Measurements from ENCODE around the gene CDK14. TPM values are rescaled to one million over a fixed set of nuclear protein-coding genes. Genes with fewer than 3 reads are reported as not detected.
A peak's percentile ranks its signal among the peaks of the same experiment; 100 is the strongest.

The CDK14 gene
- total and polyA plus RNA-seq, 2 donors (not counting 1 experiment from before 2014, with no cell fraction given), result 23.6 to 41.1 TPM

DNA sequence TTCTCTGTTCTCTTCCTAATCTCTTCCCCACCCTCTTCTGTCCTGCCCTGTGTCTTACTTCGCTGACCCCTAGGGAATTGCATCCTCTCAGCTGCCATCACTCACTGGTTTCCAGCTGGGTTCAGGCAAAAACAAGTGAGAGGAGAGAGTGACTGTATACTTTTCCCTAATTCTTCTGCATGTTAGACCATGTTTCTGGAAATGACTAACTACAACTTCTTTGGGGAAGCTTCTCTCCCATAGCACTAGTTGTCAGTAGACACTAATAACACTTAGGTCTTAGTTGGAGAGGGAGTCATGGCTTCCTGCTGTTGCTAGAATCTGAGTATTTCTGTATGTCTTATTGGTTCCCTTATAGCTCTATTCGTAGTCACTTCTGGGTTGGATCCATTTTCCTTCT lies 369.1 kb downstream of the CDK14 start:
- Histone ChIP-seq H3K9me3 (ENCODE audit: control insufficient read depth, insufficient read depth, low read depth, low read length) (no peaks in the 10 kb centered on the region), H3K4me3 (replicated peaks in 1 of 4; ENCODE audit: control extremely low read depth in 1 of 4, insufficient read depth in 1 of 4, low read depth in 3 of 4, low read length in 4 of 4) (no peak overlapping the region), H3K36me3 (ENCODE audit: control insufficient read depth, insufficient read depth, low read length) (no peaks in the 10 kb centered on the region), H4K20me1 (ENCODE audit: control insufficient read depth, extremely low read depth, insufficient read depth, low read length) (no peaks in the 10 kb centered on the region), H2AFZ (ENCODE audit: low read length) (no peak overlapping the region), H3K9ac (ENCODE audit: insufficient read depth, low read length) (no peak overlapping the region), H3K4me2 (ENCODE audit: extremely low read depth, insufficient read depth, low read length) (no peak overlapping the region), H3K27me3 (ENCODE audit: control insufficient read depth, insufficient read depth, low read length) (no peaks in the 10 kb centered on the region), H3K27ac (ENCODE audit: insufficient read depth, low read length) (no peak overlapping the region), H3K79me2 (ENCODE audit: control insufficient read depth, insufficient read depth, low read length) (no peaks in the 10 kb centered on the region), H3K4me1 (ENCODE audit: control insufficient read depth, extremely low read depth, insufficient read depth, low read length) (no peaks in the 10 kb centered on the region)
- TF ChIP-seq, protein P1, sequence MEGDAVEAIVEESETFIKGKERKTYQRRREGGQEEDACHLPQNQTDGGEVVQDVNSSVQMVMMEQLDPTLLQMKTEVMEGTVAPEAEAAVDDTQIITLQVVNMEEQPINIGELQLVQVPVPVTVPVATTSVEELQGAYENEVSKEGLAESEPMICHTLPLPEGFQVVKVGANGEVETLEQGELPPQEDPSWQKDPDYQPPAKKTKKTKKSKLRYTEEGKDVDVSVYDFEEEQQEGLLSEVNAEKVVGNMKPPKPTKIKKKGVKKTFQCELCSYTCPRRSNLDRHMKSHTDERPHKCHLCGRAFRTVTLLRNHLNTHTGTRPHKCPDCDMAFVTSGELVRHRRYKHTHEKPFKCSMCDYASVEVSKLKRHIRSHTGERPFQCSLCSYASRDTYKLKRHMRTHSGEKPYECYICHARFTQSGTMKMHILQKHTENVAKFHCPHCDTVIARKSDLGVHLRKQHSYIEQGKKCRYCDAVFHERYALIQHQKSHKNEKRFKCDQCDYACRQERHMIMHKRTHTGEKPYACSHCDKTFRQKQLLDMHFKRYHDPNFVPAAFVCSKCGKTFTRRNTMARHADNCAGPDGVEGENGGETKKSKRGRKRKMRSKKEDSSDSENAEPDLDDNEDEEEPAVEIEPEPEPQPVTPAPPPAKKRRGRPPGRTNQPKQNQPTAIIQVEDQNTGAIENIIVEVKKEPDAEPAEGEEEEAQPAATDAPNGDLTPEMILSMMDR (conservative IDR thresholded peaks at IDR 0.05 in 1 of 2, IDR thresholded peaks at IDR 0.05 in 1 of 2; ENCODE audit: low read depth in 1 of 2, low read length in 2 of 2), result no peak
- TF ChIP-seq EZH2 (IDR thresholded peaks at IDR 0.05; ENCODE audit: low read length, missing control alignments), result no peak
- DNase-seq (ENCODE audit: low read depth in 2 of 2), result no peak

DNA sequence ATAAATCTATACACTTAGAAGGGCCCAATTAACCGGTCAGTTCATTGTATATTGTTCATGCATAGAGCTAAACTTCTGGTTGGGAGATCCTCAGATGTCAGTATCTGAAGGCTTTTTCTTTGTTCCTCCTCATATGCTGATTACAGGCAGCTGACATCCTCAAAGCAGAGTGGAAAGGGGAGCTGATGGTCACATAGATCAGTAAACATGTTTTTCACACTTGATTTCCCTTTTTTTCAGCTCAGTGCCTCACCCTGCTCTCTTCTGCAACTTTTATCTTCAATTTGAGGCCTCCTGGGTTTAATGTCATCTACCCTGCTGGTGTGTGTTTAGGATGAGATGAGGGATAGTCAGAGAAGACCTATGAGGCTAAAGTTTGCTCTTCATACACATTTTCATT lies 370.2 kb downstream of the CDK14 start:
- H3K27ac ChIP-seq (ENCODE audit: insufficient read depth, low read length), result no peak overlapping the region
- no peak overlapping the region for H3K9ac ChIP-seq (ENCODE audit: insufficient read depth, low read length)
- no peak for TF ChIP-seq EZH2 (IDR thresholded peaks at IDR 0.05; ENCODE audit: low read length, missing control alignments)
- TF ChIP-seq, protein P1 (conservative IDR thresholded peaks at IDR 0.05 in 1 of 2, IDR thresholded peaks at IDR 0.05 in 1 of 2; ENCODE audit: low read depth in 1 of 2, low read length in 2 of 2), result no peak
- no peaks in the 10 kb centered on the region for H3K9me3 ChIP-seq (ENCODE audit: control insufficient read depth, insufficient read depth, low read depth, low read length)
- no peaks in the 10 kb centered on the region for H3K36me3 ChIP-seq (ENCODE audit: control insufficient read depth, insufficient read depth, low read length)
- DNase-seq (ENCODE audit: low read depth in 2 of 2), result no peak
- H3K4me1 ChIP-seq (ENCODE audit: control insufficient read depth, extremely low read depth, insufficient read depth, low read length), result no peaks in the 10 kb centered on the region
- no peak overlapping the region for H3K4me2 ChIP-seq (ENCODE audit: extremely low read depth, insufficient read depth, low read length)
- no peaks in the 10 kb centered on the region for H4K20me1 ChIP-seq (ENCODE audit: control insufficient read depth, extremely low read depth, insufficient read depth, low read length)
- H3K79me2 ChIP-seq (ENCODE audit: control insufficient read depth, insufficient read depth, low read length), result no peaks in the 10 kb centered on the region
- H3K4me3 ChIP-seq (replicated peaks in 1 of 4; ENCODE audit: control extremely low read depth in 1 of 4, insufficient read depth in 1 of 4, low read depth in 3 of 4, low read length in 4 of 4), result no peak overlapping the region
- no peaks in the 10 kb centered on the region for H3K27me3 ChIP-seq (ENCODE audit: control insufficient read depth, insufficient read depth, low read length)
- no peak overlapping the region for H2AFZ ChIP-seq (ENCODE audit: low read length)

DNA sequence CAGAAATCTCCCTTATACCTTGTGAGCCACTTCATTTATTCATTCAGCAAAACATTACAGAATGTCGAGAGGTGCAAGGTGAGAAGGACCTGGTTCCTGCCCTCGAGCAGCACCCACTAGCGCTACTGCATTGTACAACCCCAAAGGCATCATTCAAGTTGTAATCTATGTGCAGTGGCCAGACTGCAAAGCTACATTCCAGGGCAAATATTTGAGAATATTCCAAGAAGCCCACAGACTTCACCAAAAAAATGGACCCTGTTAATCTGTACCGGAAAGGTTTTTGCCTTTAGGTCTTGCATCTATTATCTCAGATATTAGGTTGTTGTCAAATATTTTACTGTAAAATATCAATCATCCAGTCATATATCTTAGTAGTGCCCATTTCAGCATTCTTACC lies 372.8 kb downstream of the CDK14 start:
- Histone ChIP-seq H3K9ac (ENCODE audit: insufficient read depth, low read length) (no peak overlapping the region), H3K4me1 (ENCODE audit: control insufficient read depth, extremely low read depth, insufficient read depth, low read length) (no peaks in the 10 kb centered on the region), H2AFZ (ENCODE audit: low read length) (no peak overlapping the region), H3K36me3 (ENCODE audit: control insufficient read depth, insufficient read depth, low read length) (no peaks in the 10 kb centered on the region), H3K79me2 (ENCODE audit: control insufficient read depth, insufficient read depth, low read length) (no peaks in the 10 kb centered on the region), H3K4me2 (ENCODE audit: extremely low read depth, insufficient read depth, low read length) (no peak overlapping the region), H3K4me3 (replicated peaks in 1 of 4; ENCODE audit: control extremely low read depth in 1 of 4, insufficient read depth in 1 of 4, low read depth in 3 of 4, low read length in 4 of 4) (no peak overlapping the region), H3K9me3 (ENCODE audit: control insufficient read depth, insufficient read depth, low read depth, low read length) (no peaks in the 10 kb centered on the region), H3K27ac (ENCODE audit: insufficient read depth, low read length) (no peak overlapping the region), H3K27me3 (ENCODE audit: control insufficient read depth, insufficient read depth, low read length) (no peaks in the 10 kb centered on the region), H4K20me1 (ENCODE audit: control insufficient read depth, extremely low read depth, insufficient read depth, low read length) (no peaks in the 10 kb centered on the region)
- DNase-seq (ENCODE audit: low read depth in 2 of 2), result peak in 1 of 2 donors; percentile 81
- no peak for TF ChIP-seq EZH2 (IDR thresholded peaks at IDR 0.05; ENCODE audit: low read length, missing control alignments)
- TF ChIP-seq, protein P1 (conservative IDR thresholded peaks at IDR 0.05 in 1 of 2, IDR thresholded peaks at IDR 0.05 in 1 of 2; ENCODE audit: low read depth in 1 of 2, low read length in 2 of 2), result no peak

Data from fibroblast of lung (primary cell).